ENCODE measurements around the gene CCDC86.

CCDC86 gene

GRCh38 chr11:60851327-60852104 is 9.6 kb downstream of the CCDC86 start:
- WGBS, result 94% methylated on average over 17 of the region's 17 CpGs

DNA sequence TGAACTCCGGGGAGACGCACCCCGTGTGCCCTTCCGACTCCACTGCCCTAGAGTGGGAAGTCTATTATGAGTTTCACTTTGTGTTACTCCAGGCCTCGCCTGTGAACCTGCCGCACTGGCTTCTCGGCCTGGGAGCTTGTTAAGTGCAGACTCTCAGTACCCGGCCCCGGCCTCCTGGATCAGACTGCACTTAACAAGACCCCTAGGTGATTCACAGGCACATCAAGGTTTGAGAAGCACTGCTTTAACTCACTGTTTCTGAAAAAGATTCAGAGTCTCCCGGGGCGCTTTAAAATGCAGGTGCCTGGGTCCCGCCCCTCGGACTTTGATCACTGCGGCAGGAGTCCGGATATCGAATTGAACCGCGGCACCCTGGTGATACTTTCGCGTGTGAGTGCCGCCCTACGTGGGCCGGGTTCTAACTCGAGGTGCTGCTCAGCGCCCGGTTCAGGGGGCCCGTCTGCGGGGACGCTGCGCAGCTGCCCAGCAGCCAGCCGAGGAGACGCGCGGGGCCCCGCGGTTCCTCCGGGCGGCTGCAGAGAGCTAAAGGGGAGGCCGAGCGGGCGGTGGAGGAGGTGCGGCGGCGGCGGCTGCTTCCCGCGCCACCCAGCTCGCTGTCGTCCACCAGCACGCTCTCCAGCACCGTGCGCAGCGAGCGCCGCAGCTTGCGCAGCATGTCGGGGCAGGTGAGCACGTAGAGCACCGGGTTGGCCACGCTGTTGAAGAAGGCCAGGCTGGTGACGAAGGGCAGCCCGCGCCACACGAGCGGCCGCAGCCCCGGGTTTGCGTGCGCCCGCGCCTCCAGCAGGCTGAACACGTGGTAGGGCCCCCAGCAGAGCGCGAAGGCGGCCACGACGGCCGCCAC is 10.4 kb downstream of the CCDC86 start:
- no peak overlapping the region for H2BK12ac ChIP-seq (ENCODE audit: low read length in 2 of 2)

More at GRCh38 chr11:60851327-60852104, 9.6 kb downstream of the CCDC86 start:
- Histone ChIP-seq H3K27me3 (ENCODE audit: control insufficient read depth in 1 of 2, insufficient read depth in 1 of 2, low read length in 2 of 2) (no peaks in the 10 kb centered on the region), H3K36me3 (ENCODE audit: control insufficient read depth in 1 of 2, insufficient read depth in 2 of 2, low read depth in 1 of 2, low read length in 2 of 2) (peaks cover 48 to 64% of the 10 kb centered on the region in 2 experiments), H3K27ac (ENCODE audit: low read length, poor library complexity, severe bottlenecking) (no peak overlapping the region), H3K9ac (ENCODE audit: low read length) (no peak overlapping the region), H3K4me3 (ENCODE audit: insufficient read depth in 1 of 2, low read depth in 1 of 2, low read length in 2 of 2) (no peak overlapping the region), H4K8ac (ENCODE audit: low read length) (no peak overlapping the region), H2BK120ac (ENCODE audit: low read depth, low read length) (no peak overlapping the region), H3K14ac (ENCODE audit: low read length in 2 of 2) (no peak overlapping the region), H3K18ac (ENCODE audit: low read depth in 1 of 2, low read length in 2 of 2) (no peak overlapping the region), H4K91ac (ENCODE audit: low read length) (no peak overlapping the region), H2BK15ac (ENCODE audit: low read depth, poor library complexity, severe bottlenecking) (no peak overlapping the region), H2AFZ (ENCODE audit: low read depth, low read length) (no peak overlapping the region), H3K4me1 (ENCODE audit: control insufficient read depth, insufficient read depth, low read depth, low read length) (peaks cover 5% of the 10 kb centered on the region), H3K79me1 (replicated peaks; ENCODE audit: low read length, poor library complexity, severe bottlenecking) (peaks cover 17% of the 10 kb centered on the region), H3K4me2 (ENCODE audit: low read length, poor library complexity, severe bottlenecking) (no peak overlapping the region), H2AK5ac (ENCODE audit: low read length, severe bottlenecking) (no peak overlapping the region), H3K23ac (ENCODE audit: low read length in 2 of 2) (no peak overlapping the region), H3K4ac (ENCODE audit: low read depth in 1 of 2, low read length in 2 of 2) (no peak overlapping the region), H3K9me3 (ENCODE audit: control insufficient read depth, low read length) (no peaks in the 10 kb centered on the region), H2BK12ac (ENCODE audit: low read length in 2 of 2) (no peak overlapping the region), H2BK5ac (ENCODE audit: low read depth, low read length, poor library complexity, severe bottlenecking) (no peak overlapping the region)
- DNase-seq, result no peak

GRCh38 chr11:60852982-60853950 is 11.4 kb downstream of the CCDC86 start:
- Histone ChIP-seq H2AFZ (ENCODE audit: low read depth, low read length) (no peak overlapping the region), H3K9me3 (ENCODE audit: control insufficient read depth, low read length) (no peaks in the 10 kb centered on the region), H3K14ac (ENCODE audit: low read length in 2 of 2) (no peak overlapping the region), H3K79me1 (replicated peaks; ENCODE audit: low read length, poor library complexity, severe bottlenecking) (peaks cover 6% of the 10 kb centered on the region), H3K36me3 (ENCODE audit: control insufficient read depth in 1 of 2, insufficient read depth in 2 of 2, low read depth in 1 of 2, low read length in 2 of 2) (peaks cover 44 to 54% of the 10 kb centered on the region in 2 experiments), H3K27me3 (ENCODE audit: control insufficient read depth in 1 of 2, insufficient read depth in 1 of 2, low read length in 2 of 2) (no peaks in the 10 kb centered on the region), H4K8ac (ENCODE audit: low read length) (no peak overlapping the region), H3K23ac (ENCODE audit: low read length in 2 of 2) (no peak overlapping the region), H2BK120ac (ENCODE audit: low read depth, low read length) (no peak overlapping the region), H3K4me1 (ENCODE audit: control insufficient read depth, insufficient read depth, low read depth, low read length) (peaks cover 5% of the 10 kb centered on the region), H3K18ac (ENCODE audit: low read depth in 1 of 2, low read length in 2 of 2) (no peak overlapping the region), H2BK12ac (ENCODE audit: low read length in 2 of 2) (no peak overlapping the region), H3K4me3 (ENCODE audit: insufficient read depth in 1 of 2, low read depth in 1 of 2, low read length in 2 of 2) (no peak overlapping the region), H2BK5ac (ENCODE audit: low read depth, low read length, poor library complexity, severe bottlenecking) (no peak overlapping the region), H3K9ac (ENCODE audit: low read length) (no peak overlapping the region), H3K4ac (ENCODE audit: low read depth in 1 of 2, low read length in 2 of 2) (no peak overlapping the region), H2AK5ac (ENCODE audit: low read length, severe bottlenecking) (no peak overlapping the region), H4K91ac (ENCODE audit: low read length) (no peak overlapping the region), H3K27ac (ENCODE audit: low read length, poor library complexity, severe bottlenecking) (no peak overlapping the region), H2BK15ac (ENCODE audit: low read depth, poor library complexity, severe bottlenecking) (no peak overlapping the region), H3K4me2 (ENCODE audit: low read length, poor library complexity, severe bottlenecking) (no peak overlapping the region)
- DNase-seq, result no peak
- 98% methylated on average over 67 of the region's 68 CpGs for WGBS

More for the DNA sequence above, 10.4 kb downstream of the CCDC86 start:
- H3K27ac ChIP-seq (ENCODE audit: low read length, poor library complexity, severe bottlenecking), result no peak overlapping the region
- H2BK15ac ChIP-seq (ENCODE audit: low read depth, poor library complexity, severe bottlenecking), result no peak overlapping the region
- H3K4me3 ChIP-seq (ENCODE audit: insufficient read depth in 1 of 2, low read depth in 1 of 2, low read length in 2 of 2), result no peak overlapping the region
- H3K9me3 ChIP-seq (ENCODE audit: control insufficient read depth, low read length), result no peaks in the 10 kb centered on the region
- H2BK5ac ChIP-seq (ENCODE audit: low read depth, low read length, poor library complexity, severe bottlenecking), result no peak overlapping the region
- no peak overlapping the region for H3K14ac ChIP-seq (ENCODE audit: low read length in 2 of 2)
- H3K18ac ChIP-seq (ENCODE audit: low read depth in 1 of 2, low read length in 2 of 2), result no peak overlapping the region
- DNase-seq, result no peak
- H2AFZ ChIP-seq (ENCODE audit: low read depth, low read length), result no peak overlapping the region
- peaks cover 15% of the 10 kb centered on the region for H3K79me1 ChIP-seq (replicated peaks; ENCODE audit: low read length, poor library complexity, severe bottlenecking)
- WGBS, result 92% methylated on average over 78 of the region's 78 CpGs
- no peak overlapping the region for H3K9ac ChIP-seq (ENCODE audit: low read length)
- H3K23ac ChIP-seq (ENCODE audit: low read length in 2 of 2), result no peak overlapping the region
- no peak overlapping the region for H2BK120ac ChIP-seq (ENCODE audit: low read depth, low read length)
- H4K91ac ChIP-seq (ENCODE audit: low read length), result no peak overlapping the region
- no peak overlapping the region for H2AK5ac ChIP-seq (ENCODE audit: low read length, severe bottlenecking)
- peaks cover 4% of the 10 kb centered on the region for H3K4me1 ChIP-seq (ENCODE audit: control insufficient read depth, insufficient read depth, low read depth, low read length)
- H3K36me3 ChIP-seq (ENCODE audit: control insufficient read depth in 1 of 2, insufficient read depth in 2 of 2, low read depth in 1 of 2, low read length in 2 of 2), result peaks cover 48 to 63% of the 10 kb centered on the region in 2 experiments
- no peak overlapping the region for H3K4ac ChIP-seq (ENCODE audit: low read depth in 1 of 2, low read length in 2 of 2)
- H3K4me2 ChIP-seq (ENCODE audit: low read length, poor library complexity, severe bottlenecking), result no peak overlapping the region
- H4K8ac ChIP-seq (ENCODE audit: low read length), result no peak overlapping the region
- H3K27me3 ChIP-seq (ENCODE audit: control insufficient read depth in 1 of 2, insufficient read depth in 1 of 2, low read length in 2 of 2), result no peaks in the 10 kb centered on the region

All from mesenchymal stem cell (in vitro differentiated cells and primary cell).